H1 (cell line): Measurements from ENCODE around the gene UBE2K. TPM values are rescaled to one million over a fixed set of nuclear protein-coding genes. Genes with fewer than 3 reads are reported as not detected.
A peak's percentile ranks its signal among the peaks of the same experiment; 100 is the strongest.
"Not testable (repeated sequence)": the region's sequence is repeated elsewhere in the genome, so short reads cannot be mapped to it uniquely, and the experiment has no call there.

ENCODE experiments used
- CTCF ChIA-PET: fragments of 300-600 bp; sonication (Branson Sonifier 250); formaldehyde crosslinking; loops from one replicate; lab custom pipeline; 2021; ENCODE audit not compliant: partially characterized antibody; lab: Charles Lee
- POLR2A ChIA-PET: fragments of 300-600 bp; sonication (Branson Sonifier 250); formaldehyde crosslinking; loops from one replicate; lab custom pipeline; 2021; ENCODE audit warnings: inconsistent platforms; ENCODE audit not compliant: partially characterized antibody; lab: Charles Lee
- DNase-seq, 2 experiments: peaks; one replicate each; pipeline versions ENCODE4 v3.0.0 to v3.0.0-alpha.2; 2010 to 2022; ENCODE audit warnings: low spot score in 2 of 2, low read depth in 1 of 2, mixed read lengths in 1 of 2
- FAIRE-seq: peaks from 2 replicates; lab custom pipeline; 2011; peaks lifted over from hg19 to GRCh38; lab: Jason Lieb, UNC
- H2AFZ ChIP-seq: 2 replicates; pipeline ENCODE4 v1.8.1; 2012; ENCODE audit warnings: low read length, inconsistent platforms
- H2AK5ac ChIP-seq: 2 replicates; pipeline ENCODE4 v1.6.1; 2013; ENCODE audit warnings: low read depth, low read length
- H2BK120ac ChIP-seq: replicated peaks from 2 replicates; pipeline ENCODE3; 2013; ENCODE audit warnings: low read depth, low read length, inconsistent platforms
- H2BK12ac ChIP-seq: 2 replicates; pipeline ENCODE4 v1.6.1; 2013; ENCODE audit warnings: low read depth, low read length
- H2BK15ac ChIP-seq: 2 replicates; pipeline ENCODE4 v1.6.1; 2013; ENCODE audit warnings: low read length
- H2BK20ac ChIP-seq: 2 replicates; pipeline ENCODE4 v1.6.1; 2013; ENCODE audit warnings: low read length
- H2BK5ac ChIP-seq: 2 replicates; pipeline ENCODE4 v1.6.1; 2013; ENCODE audit warnings: low read depth, low read length
- H3K14ac ChIP-seq: 2 replicates; pipeline ENCODE4 v1.6.1; 2013; ENCODE audit warnings: inconsistent platforms; ENCODE audit not compliant: insufficient read length
- H3K18ac ChIP-seq: 2 replicates; pipeline ENCODE4 v1.6.1; 2013; ENCODE audit warnings: low read length; ENCODE audit errors: extremely low read depth
- H3K23ac ChIP-seq: 2 replicates; pipeline ENCODE4 v1.6.1; 2013; ENCODE audit warnings: inconsistent platforms; ENCODE audit not compliant: insufficient read length
- H3K23me2 ChIP-seq: 2 replicates; pipeline ENCODE4 v1.6.1; 2013; ENCODE audit warnings: low read depth, low read length
- H3K27ac ChIP-seq: 2 replicates; pipeline ENCODE4 v1.6.1; 2011; ENCODE audit warnings: low read depth, low read length, inconsistent platforms
- H3K27me3 ChIP-seq, 4 experiments: replicated peaks in 1 of 4; 1 replicate in 1 of 4; 2 replicates in 3 of 4; pipeline versions ENCODE4 v1.6.1 to v1.8.1; 2011 to 2013; ENCODE audit warnings: low read length in 3 of 4, mild to moderate bottlenecking in 3 of 4, inconsistent platforms in 2 of 4, mixed read lengths in 2 of 4, moderate library complexity in 1 of 4; ENCODE audit not compliant: control insufficient read depth in 3 of 4, insufficient read depth in 3 of 4; ENCODE audit errors: extremely low read depth in 1 of 4
- H3K36me3 ChIP-seq, 4 experiments: 2 replicates each; pipeline versions ENCODE4 v1.6.1 to v1.8.1; 2011 to 2013; ENCODE audit warnings: mild to moderate bottlenecking in 4 of 4, low read length in 3 of 4, moderate library complexity in 2 of 4, control low read depth in 1 of 4, inconsistent platforms in 1 of 4; ENCODE audit not compliant: insufficient read depth in 4 of 4, control insufficient read depth in 2 of 4
- H3K4ac ChIP-seq: replicated peaks from 2 replicates; pipeline ENCODE3; 2013; ENCODE audit warnings: low read length, low read depth, mixed read lengths, inconsistent platforms; ENCODE audit not compliant: insufficient read length
- H3K4me1 ChIP-seq, 4 experiments: replicated peaks in 1 of 4; 1 replicate in 1 of 4; 2 replicates in 3 of 4; pipeline versions ENCODE4 v1.6.1 to v1.8.1; 2011 to 2013; ENCODE audit warnings: low read length in 3 of 4, inconsistent platforms in 2 of 4, mixed read lengths in 1 of 4; ENCODE audit not compliant: insufficient read depth in 4 of 4, control insufficient read depth in 3 of 4
- H3K4me2 ChIP-seq, 2 experiments: 2 replicates each; pipeline versions ENCODE4 v1.6.1 to v1.8.1; 2011 to 2013; ENCODE audit warnings: low read depth in 2 of 2, low read length in 2 of 2, control low read depth in 1 of 2, inconsistent platforms in 1 of 2, mild to moderate bottlenecking in 1 of 2; ENCODE audit not compliant: insufficient read depth in 1 of 2
- H3K4me3 ChIP-seq, 4 experiments: fragments of 200-600, 300-600 bp in 1 of 4; sonication (generic), shearing (Covaris generic), sonication (Bioruptor Twin) in 1 of 4; 2 replicates each; pipeline versions ENCODE4 v1.5.1 to v1.8.1; 2011 to 2016; ENCODE audit warnings: low read length in 4 of 4, low read depth in 3 of 4, control low read depth in 2 of 4, inconsistent platforms in 2 of 4, mild to moderate bottlenecking in 2 of 4, mixed read lengths in 1 of 4, moderate library complexity in 1 of 4; ENCODE audit not compliant: insufficient read depth in 2 of 4; ENCODE audit errors: extremely low read depth in 1 of 4
- H3K56ac ChIP-seq: replicated peaks from 2 replicates; pipeline ENCODE3; 2013; ENCODE audit warnings: low read depth, mild to moderate bottlenecking, mixed read lengths, low read length, inconsistent platforms; ENCODE audit not compliant: insufficient read length
- H3K79me1 ChIP-seq: 2 replicates; pipeline ENCODE4 v1.6.1; 2013; ENCODE audit warnings: low read depth, low read length, control low read depth
- H3K79me2 ChIP-seq, 2 experiments: 2 replicates each; pipeline versions ENCODE4 v1.6.1 to v1.8.1; 2012 to 2013; ENCODE audit warnings: low read length in 2 of 2, mild to moderate bottlenecking in 2 of 2, inconsistent platforms in 1 of 2; ENCODE audit not compliant: insufficient read depth in 2 of 2, control insufficient read depth in 1 of 2
- H3K9ac ChIP-seq, 4 experiments: replicated peaks in 1 of 4; 1 replicate in 1 of 4; 2 replicates in 3 of 4; pipeline versions ENCODE4 v1.6.1 to v1.8.1; 2011 to 2013; ENCODE audit warnings: low read depth in 3 of 4, low read length in 3 of 4, control low read depth in 2 of 4, mild to moderate bottlenecking in 2 of 4, moderate library complexity in 2 of 4, inconsistent platforms in 1 of 4; ENCODE audit errors: extremely low read depth in 1 of 4
- H3K9me3 ChIP-seq, 2 experiments: 2 replicates each; pipeline versions ENCODE4 v1.6.1 to v1.8.1; 2012 to 2013; ENCODE audit warnings: mild to moderate bottlenecking in 2 of 2, moderate library complexity in 2 of 2, control low read depth in 1 of 2, inconsistent platforms in 1 of 2, low read depth in 1 of 2, low read length in 1 of 2, mixed read lengths in 1 of 2; ENCODE audit not compliant: insufficient read depth in 2 of 2
- H4K20me1 ChIP-seq, 2 experiments: replicated peaks in 1 of 2; 2 replicates each; pipeline versions ENCODE3 to v1.8.1; 2011 to 2013; ENCODE audit warnings: inconsistent platforms in 2 of 2, low read length in 2 of 2, mild to moderate bottlenecking in 1 of 2; ENCODE audit not compliant: insufficient read depth in 2 of 2, control insufficient read depth in 1 of 2
- H4K5ac ChIP-seq: 2 replicates; pipeline ENCODE4 v1.6.1; 2013; ENCODE audit warnings: low read length, low read depth, mixed read lengths, inconsistent platforms; ENCODE audit not compliant: insufficient read length
- H4K8ac ChIP-seq: 2 replicates; pipeline ENCODE4 v1.8.0; 2013; ENCODE audit warnings: mild to moderate bottlenecking, moderate library complexity, low read length, inconsistent platforms; ENCODE audit not compliant: insufficient read depth; ENCODE audit errors: extremely low read depth
- H4K91ac ChIP-seq: replicated peaks from 2 replicates; pipeline ENCODE3; 2013; ENCODE audit warnings: low read length, mixed read lengths, inconsistent platforms; ENCODE audit not compliant: insufficient read length
- WGBS, 2 experiments: shearing (Covaris generic) in 1 of 2; methylation state at CpG; one replicate each; pipeline versions ENCODE4 v1.1.6 to v1.1.7; 2013 to 2015; ENCODE audit warnings: low lambda C conversion rate in 2 of 2, mixed read lengths in 2 of 2, inconsistent platforms in 1 of 2, low coverage in 1 of 2, missing lambda C conversion rate in 1 of 2; ENCODE audit not compliant: insufficient replicate concordance in 2 of 2, insufficient coverage in 1 of 2, insufficient read length in 1 of 2; ENCODE audit errors: extremely low coverage in 1 of 2, missing lambda C conversion rate in 1 of 2; 5-methylcytosine and 5-hydroxymethylcytosine counted together
- polyA plus RNA-seq, 7 experiments: library from polyadenylated mRNA; depleted of rRNA in 3 of 7; stranded (reverse) in 5 of 7; unstranded in 2 of 7; fragments of >200 nt in 5 of 7; fragments of 200-250 nt in 2 of 7; gene quantifications; 1 replicate in 5 of 7; 2 replicates in 1 of 7; 4 replicates in 1 of 7; pipeline versions ENCODE4 v1.2.1 to v1.2.3, GENCODE V29; 2011 to 2013; ENCODE audit warnings: missing spikeins in 2 of 7, mixed read lengths in 2 of 7
- total RNA-seq: library from RNA; stranded (reverse); fragmentation: NEBNext Ultra II Directional; extraction: Animal tissue kit (Norgen Biotek cat#: 25700); gene quantifications from 2 replicates; pipeline ENCODE4 v1.2.1, GENCODE V29; 2021

The UBE2K gene
- total and polyA plus RNA-seq, 2 of the 8 experiments (the other 6 are each of a cell fraction or from before 2014, with no cell fraction given) = 53.6 to 174 TPM

DNA sequence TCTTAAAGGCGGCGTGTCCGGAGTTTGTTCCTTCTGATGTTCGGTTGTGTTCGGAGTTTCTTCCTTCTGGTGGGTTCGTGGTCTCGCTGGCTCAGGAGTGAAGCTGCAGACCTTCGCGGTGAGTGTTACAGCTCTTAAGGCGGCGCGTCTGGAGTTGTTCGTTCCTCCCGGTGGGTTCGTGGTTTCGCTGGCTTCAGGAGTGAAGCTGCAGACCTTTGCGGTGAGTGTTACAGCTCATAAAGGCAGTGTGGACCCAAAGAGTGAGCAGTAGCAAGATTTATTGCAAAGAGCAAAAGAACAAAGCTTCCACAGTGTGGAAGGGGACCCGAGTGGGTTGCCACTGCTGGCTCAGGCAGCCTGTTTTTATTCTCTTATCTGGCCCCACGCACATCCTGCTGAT, 19.8 kb downstream of the UBE2K start:
- H3K4me1 ChIP-seq, H2BK15ac ChIP-seq, H3K56ac ChIP-seq, H2AFZ ChIP-seq, H3K9me3 ChIP-seq, H3K23me2 ChIP-seq, H3K27ac ChIP-seq, H3K27me3 ChIP-seq, FAIRE-seq, H2BK12ac ChIP-seq, H2BK120ac ChIP-seq, H2AK5ac ChIP-seq, H3K79me1 ChIP-seq, CTCF ChIA-PET, H3K4ac ChIP-seq, H2BK20ac ChIP-seq, H4K5ac ChIP-seq, H3K4me3 ChIP-seq, H4K91ac ChIP-seq, H3K4me2 ChIP-seq, H3K18ac ChIP-seq, POLR2A ChIA-PET, H3K9ac ChIP-seq, H2BK5ac ChIP-seq, H3K23ac ChIP-seq, H4K8ac ChIP-seq, H3K14ac ChIP-seq: not testable (repeated sequence)
- 95% methylated on average over 9 of the region's 19 CpGs; no CpG with 5 or more reads in 1 of the 2 experiments for WGBS, 2 experiments
- peak in 1 of 2 experiments; percentile 26 for DNase-seq
- Histone ChIP-seq H3K36me3 (peaks cover 0 to 11% (median 3%) of the 10 kb centered on the region in 4 experiments; a peak in 3 of 8 replicates), H4K20me1 (peaks cover 8 to 13% of the 10 kb centered on the region in 2 experiments), H3K79me2 (peaks cover 32 to 97% of the 10 kb centered on the region in 2 experiments)
